Liver (tissue), 9 donors: ENCODE results near the gene CLPTM1. TPM values are rescaled to one million over a fixed set of nuclear protein-coding genes. Genes with fewer than 3 reads are reported as not detected.

ENCODE experiments used
- DNase-seq: peaks from one replicate; pipeline ENCODE4 v3.0.0-alpha.2; 2017; ENCODE audit warnings: low spot score
- H3K27ac ChIP-seq, 2 donors: one replicate each; pipeline ENCODE4 v1.7.0; 2013; ENCODE audit warnings: inconsistent platforms in 2 of 2, low read length in 2 of 2, control low read depth in 1 of 2, low read depth in 1 of 2, mild to moderate bottlenecking in 1 of 2
- H3K27me3 ChIP-seq, 4 donors: one replicate each; pipeline versions ENCODE4 v1.6.1 to v1.7.0; 2013; ENCODE audit warnings: low read length in 3 of 4, inconsistent platforms in 1 of 4, mild to moderate bottlenecking in 1 of 4, moderate library complexity in 1 of 4; ENCODE audit not compliant: control insufficient read depth in 4 of 4, insufficient read depth in 4 of 4
- H3K36me3 ChIP-seq, 4 donors: one replicate each; pipeline versions ENCODE4 v1.6.1 to v1.7.0; 2013; ENCODE audit warnings: low read length in 3 of 4, mild to moderate bottlenecking in 3 of 4, low read depth in 1 of 4, moderate library complexity in 1 of 4; ENCODE audit not compliant: control insufficient read depth in 4 of 4, insufficient read depth in 3 of 4
- H3K4me1 ChIP-seq, 4 donors: one replicate each; pipeline versions ENCODE4 v1.6.1 to v1.7.0; 2013; ENCODE audit warnings: low read length in 3 of 4, mild to moderate bottlenecking in 3 of 4, moderate library complexity in 1 of 4; ENCODE audit not compliant: control insufficient read depth in 4 of 4, insufficient read depth in 4 of 4
- H3K4me3 ChIP-seq, 3 donors: one replicate each; pipeline versions ENCODE4 v1.6.1 to v1.7.0; 2013; ENCODE audit warnings: low read length in 3 of 3, control low read depth in 1 of 3, low read depth in 1 of 3, mild to moderate bottlenecking in 1 of 3
- H3K9ac ChIP-seq, 2 donors: one replicate each; pipeline ENCODE4 v1.7.0; 2013; ENCODE audit warnings: low read length in 2 of 2, mild to moderate bottlenecking in 2 of 2, moderate library complexity in 2 of 2, control low read depth in 1 of 2, low read depth in 1 of 2
- H3K9me3 ChIP-seq, 4 donors: one replicate each; pipeline versions ENCODE4 v1.6.1 to v1.7.0; 2013; ENCODE audit warnings: low read length in 3 of 4; ENCODE audit not compliant: control insufficient read depth in 4 of 4
- CTCF ChIP-seq: fragments of 150-350 bp; IDR thresholded peaks from 2 replicates; pipeline ENCODE4 v1.5.1; 2017; ENCODE audit warnings: improper control_type of control experiment, low read depth, low read length; ENCODE audit not compliant: missing input control
- EGR1 ChIP-seq, 2 donors: IDR thresholded peaks; 2 replicates each; pipeline ENCODE4 v1.6.1; 2016 to 2018; ENCODE audit warnings: antibody characterized with exemption in 2 of 2, low read depth in 2 of 2
- FOXA2 ChIP-seq: IDR thresholded peaks from 2 replicates; pipeline ENCODE4 v1.6.1; 2016; ENCODE audit warnings: antibody characterized with exemption
- GABPA ChIP-seq, 2 donors: IDR thresholded peaks in 1 of 2; conservative IDR thresholded peaks in 1 of 2; 2 replicates each; pipeline ENCODE4 v1.6.1; 2016; ENCODE audit warnings: antibody characterized with exemption in 2 of 2, mild to moderate bottlenecking in 1 of 2, moderate library complexity in 1 of 2
- HNF4A ChIP-seq, 2 donors: conservative IDR thresholded peaks; 2 replicates each; pipeline ENCODE4 v1.6.1; 2016; ENCODE audit warnings: antibody characterized with exemption in 2 of 2, mild to moderate bottlenecking in 2 of 2
- HNF4G ChIP-seq: IDR thresholded peaks from 2 replicates; pipeline ENCODE4 v1.6.1; 2016; ENCODE audit warnings: antibody characterized with exemption
- JUND ChIP-seq, 2 donors: IDR thresholded peaks; 2 replicates each; pipeline ENCODE4 v1.6.1; 2016; ENCODE audit warnings: antibody characterized with exemption in 2 of 2
- MAX ChIP-seq: IDR thresholded peaks from 2 replicates; pipeline ENCODE4 v1.6.1; 2016; ENCODE audit warnings: antibody characterized with exemption
- RAD21 ChIP-seq, 2 donors: IDR thresholded peaks; 2 replicates each; pipeline ENCODE4 v1.6.1; 2016; ENCODE audit warnings: antibody characterized with exemption in 2 of 2, mild to moderate bottlenecking in 2 of 2
- REST ChIP-seq: IDR thresholded peaks from 2 replicates; pipeline ENCODE4 v1.6.1; 2016; ENCODE audit warnings: antibody characterized with exemption, mild to moderate bottlenecking
- RXRA ChIP-seq, 2 donors: IDR thresholded peaks; 2 replicates each; pipeline ENCODE4 v1.6.1; 2017 to 2018; ENCODE audit warnings: antibody characterized with exemption in 2 of 2, mild to moderate bottlenecking in 1 of 2
- SP1 ChIP-seq: IDR thresholded peaks from 2 replicates; pipeline ENCODE4 v1.6.1; 2018; ENCODE audit warnings: antibody characterized with exemption, mild to moderate bottlenecking
- TAF1 ChIP-seq: conservative IDR thresholded peaks from 2 replicates; pipeline ENCODE4 v1.6.1; 2016; ENCODE audit warnings: antibody characterized with exemption, mild to moderate bottlenecking
- YY1 ChIP-seq: IDR thresholded peaks from 2 replicates; pipeline ENCODE4 v1.6.1; 2016; ENCODE audit warnings: antibody characterized with exemption, mild to moderate bottlenecking
- ZBTB33 ChIP-seq: IDR thresholded peaks from 2 replicates; pipeline ENCODE4 v1.6.1; 2016; ENCODE audit warnings: antibody characterized with exemption
- WGBS: extraction: QIAGEN DNeasy Blood & Tissue Kit; methylation state at CpG from one replicate; pipeline ENCODE4 v1.1.7; 2013; 5-methylcytosine and 5-hydroxymethylcytosine counted together
- polyA plus RNA-seq, 2 donors: library from polyadenylated mRNA; stranded (reverse) in 1 of 2; unstranded in 1 of 2; fragments of 200-250 nt in 1 of 2; fragments of >200 nt in 1 of 2; fragmentation: Nextera tagmentation in 1 of 2; extraction: Ambion mirVana in 1 of 2; gene quantifications; one replicate each; pipeline versions ENCODE4 v1.2.1 to v1.2.3, GENCODE V29; 2013 to 2015
- total RNA-seq, 2 donors: library from RNA; depleted of rRNA; stranded (reverse); fragments of >200 nt; gene quantifications; one replicate each; pipeline ENCODE4 v1.2.3, GENCODE V29; 2014
- donor health status: healthy.
- donor health status: healthy.
- donor health status: healthy.
- donor health status: healthy.
- donor health status: healthy.

CLPTM1 gene
- total and polyA plus RNA-seq, 4 donors = 35.8 to 94.5 (median 51.5) TPM

GRCh38 chr19:44951179-44952159 is 3.7 kb upstream of the CLPTM1 start (continued):
- TF ChIP-seq CTCF (peak; percentile 82), RAD21 (IDR thresholded peaks at IDR 0.05) (peak; percentile 85 to 86), RXRA (IDR thresholded peaks at IDR 0.05) (peak; percentile 11 to 55), MAX (no peak), HNF4A (conservative IDR thresholded peaks at IDR 0.05) (peak; percentile 5 to 40), GABPA (IDR thresholded peaks at IDR 0.05 in 1 of 2, conservative IDR thresholded peaks at IDR 0.05 in 1 of 2) (no peak), HNF4G (no peak), FOXA2 (no peak)

- peak overlapping the region; percentile 88 to 98 for H3K27ac ChIP-seq
- no peak for TF ChIP-seq FOXA2
- TF ChIP-seq RAD21 (IDR thresholded peaks at IDR 0.05) = no peak
- TF ChIP-seq ZBTB33 = no peak
- H3K4me1 ChIP-seq = peaks cover 0 to 68% (median 60%) of the 10 kb centered on the region in 4 donors
- DNase-seq = no peak
- H3K4me3 ChIP-seq = peak overlapping the region; percentile 92 to 96 (median 93)
- 35% methylated on average over 13 of the region's 13 CpGs for WGBS
- H3K36me3 ChIP-seq = no peaks in the 10 kb centered on the region
- H3K9ac ChIP-seq = peak overlapping the region; percentile 85 to 98
- H3K9me3 ChIP-seq = no peaks in the 10 kb centered on the region
- H3K27me3 ChIP-seq = no peaks in the 10 kb centered on the region
These were observed 917 bp upstream of the CLPTM1 start for GRCh38 chr19:44954278-44954648.

GRCh38 chr19:44955505-44956439 is 592 bp downstream of the CLPTM1 start:
- 2% methylated on average over 40 of the region's 40 CpGs for WGBS
- Histone ChIP-seq H3K9ac (peak overlapping the region; percentile 82 to 88), H3K36me3 (peaks cover 0 to 4% (median 0%) of the 10 kb centered on the region in 4 donors), H3K27me3 (no peaks in the 10 kb centered on the region), H3K27ac (peak overlapping the region in 1 of 2 donors; percentile 98), H3K4me3 (peak overlapping the region; percentile 96 to 99 (median 96)), H3K4me1 (peaks cover 0 to 57% (median 51%) of the 10 kb centered on the region in 4 donors), H3K9me3 (no peaks in the 10 kb centered on the region)
- TF ChIP-seq JUND (IDR thresholded peaks at IDR 0.05) = no peak
- TF ChIP-seq HNF4G = no peak
- no peak for TF ChIP-seq YY1
- TF ChIP-seq REST = no peak
- TF ChIP-seq TAF1 = no peak
- no peak for TF ChIP-seq MAX
- no peak for TF ChIP-seq RXRA (IDR thresholded peaks at IDR 0.05)
- no peak for TF ChIP-seq GABPA (IDR thresholded peaks at IDR 0.05 in 1 of 2, conservative IDR thresholded peaks at IDR 0.05 in 1 of 2)
- TF ChIP-seq HNF4A (conservative IDR thresholded peaks at IDR 0.05) = no peak
- no peak for TF ChIP-seq EGR1 (IDR thresholded peaks at IDR 0.05; ENCODE audit: low read depth in 2 of 2)
- no peak for TF ChIP-seq SP1
- no peak for TF ChIP-seq CTCF
- DNase-seq = no peak
